HEK293 (cell line): Measurements from ENCODE around the gene KLHL17.

Source experiments
- MZF1 ChIP-seq: fragments of 450-650 bp; formaldehyde crosslinking; IDR thresholded peaks from 2 replicates; pipeline ENCODE4 v1.5.1; 2017; ENCODE audit warnings: missing biosample characterization, missing genetic modification characterization, borderline replicate concordance
- YY1 ChIP-seq: fragments of 450-650 bp; formaldehyde crosslinking; IDR thresholded peaks from 2 replicates; pipeline ENCODE4 v1.5.1; 2018; ENCODE audit warnings: missing biosample characterization, missing genetic modification characterization
- ZBTB44 ChIP-seq: fragments of 450-650 bp; IDR thresholded peaks from 2 replicates; pipeline ENCODE4 v1.5.1; 2018; ENCODE audit warnings: missing biosample characterization, mild to moderate bottlenecking, missing genetic modification characterization
- ZNF146 ChIP-seq: fragments of 450-650 bp; formaldehyde crosslinking; IDR thresholded peaks from 2 replicates; pipeline ENCODE4 v1.5.1; 2016; ENCODE audit warnings: missing biosample characterization, missing genetic modification characterization
- ZNF169 ChIP-seq: fragments of 450-650 bp; formaldehyde crosslinking; IDR thresholded peaks from 2 replicates; pipeline ENCODE4 v1.5.1; 2016; ENCODE audit warnings: missing biosample characterization, missing genetic modification characterization
- ZNF292 ChIP-seq: fragments of 450-650 bp; formaldehyde crosslinking; IDR thresholded peaks from 2 replicates; pipeline ENCODE4 v1.5.1; 2016; ENCODE audit warnings: low read depth, missing biosample characterization, missing genetic modification characterization, borderline replicate concordance
- ZNF394 ChIP-seq: fragments of 450-650 bp; formaldehyde crosslinking; IDR thresholded peaks from 2 replicates; pipeline ENCODE4 v1.5.1; 2016; ENCODE audit warnings: missing biosample characterization, missing genetic modification characterization, mild to moderate bottlenecking, moderate library complexity, borderline replicate concordance
- ZNF518A ChIP-seq: fragments of 450-650 bp; formaldehyde crosslinking; conservative IDR thresholded peaks from 2 replicates; pipeline ENCODE4 v1.5.1; 2016; ENCODE audit warnings: low read depth, missing biosample characterization, missing genetic modification characterization
- ZNF830 ChIP-seq: fragments of 450-650 bp; IDR thresholded peaks from 2 replicates; pipeline ENCODE4 v1.5.0; 2018; ENCODE audit warnings: missing biosample characterization, missing genetic modification characterization, low read depth, mild to moderate bottlenecking, moderate library complexity
- TF ChIP-seq, protein P1 (sequence below): fragments of 450-650 bp; formaldehyde crosslinking; IDR thresholded peaks from 2 replicates; pipeline ENCODE4 v1.5.1; 2016; ENCODE audit warnings: missing biosample characterization, missing genetic modification characterization
- TF ChIP-seq, protein P2 (sequence below): sonication (generic); formaldehyde crosslinking; IDR thresholded peaks from 2 replicates; pipeline ENCODE4 v1.8.1; 2022; ENCODE audit warnings: mild to moderate bottlenecking, moderate library complexity, missing genetic modification reagents
- TF ChIP-seq, protein P3 (sequence below): fragments of 450-650 bp; formaldehyde crosslinking; IDR thresholded peaks from 2 replicates; pipeline ENCODE4 v1.5.1; 2016; ENCODE audit warnings: missing biosample characterization, missing genetic modification characterization

DNA sequence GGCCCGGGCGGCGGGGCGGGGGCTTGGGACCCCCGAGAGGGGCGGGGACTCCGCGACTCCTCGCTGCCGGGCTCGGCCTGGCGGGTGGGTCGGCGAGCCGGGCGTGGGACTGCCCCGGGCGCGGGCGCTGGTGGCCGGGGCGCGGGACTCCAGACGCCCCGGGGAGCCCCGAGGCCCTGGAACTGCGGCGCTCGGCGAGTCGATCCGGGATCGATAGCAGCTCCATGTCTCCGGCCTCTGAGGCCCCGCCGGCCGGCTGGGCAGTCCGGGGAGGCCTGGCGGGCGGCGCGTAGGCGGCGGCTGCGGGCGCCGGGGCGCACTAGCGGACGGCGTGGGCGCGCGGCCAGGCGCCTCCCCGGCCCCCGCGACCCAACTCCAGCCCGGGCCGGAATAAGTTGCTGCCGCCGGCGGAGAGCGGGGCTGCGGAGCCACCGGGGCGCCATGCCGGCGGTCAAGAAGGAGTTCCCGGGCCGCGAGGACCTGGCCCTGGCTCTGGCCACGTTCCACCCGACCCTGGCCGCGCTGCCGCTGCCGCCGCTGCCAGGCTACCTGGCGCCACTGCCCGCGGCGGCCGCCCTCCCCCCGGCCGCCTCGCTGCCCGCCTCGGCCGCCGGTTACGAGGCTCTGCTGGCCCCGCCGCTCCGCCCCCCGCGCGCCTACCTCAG, 36.3 kb upstream of the KLHL17 start:
- TF ChIP-seq ZBTB44 (tag by site-specific recombination) (no peak), ZNF830 (tag by site-specific recombination) (no peak), MZF1 (tag by site-specific recombination) (no peak), ZNF518A (tag by site-specific recombination) (no peak), ZNF169 (tag by site-specific recombination) (no peak), ZNF394 (tag by site-specific recombination) (no peak), YY1 (no peak), ZNF146 (tag by site-specific recombination) (no peak), ZNF292 (tag by site-specific recombination) (no peak)
- TF ChIP-seq, protein P1, sequence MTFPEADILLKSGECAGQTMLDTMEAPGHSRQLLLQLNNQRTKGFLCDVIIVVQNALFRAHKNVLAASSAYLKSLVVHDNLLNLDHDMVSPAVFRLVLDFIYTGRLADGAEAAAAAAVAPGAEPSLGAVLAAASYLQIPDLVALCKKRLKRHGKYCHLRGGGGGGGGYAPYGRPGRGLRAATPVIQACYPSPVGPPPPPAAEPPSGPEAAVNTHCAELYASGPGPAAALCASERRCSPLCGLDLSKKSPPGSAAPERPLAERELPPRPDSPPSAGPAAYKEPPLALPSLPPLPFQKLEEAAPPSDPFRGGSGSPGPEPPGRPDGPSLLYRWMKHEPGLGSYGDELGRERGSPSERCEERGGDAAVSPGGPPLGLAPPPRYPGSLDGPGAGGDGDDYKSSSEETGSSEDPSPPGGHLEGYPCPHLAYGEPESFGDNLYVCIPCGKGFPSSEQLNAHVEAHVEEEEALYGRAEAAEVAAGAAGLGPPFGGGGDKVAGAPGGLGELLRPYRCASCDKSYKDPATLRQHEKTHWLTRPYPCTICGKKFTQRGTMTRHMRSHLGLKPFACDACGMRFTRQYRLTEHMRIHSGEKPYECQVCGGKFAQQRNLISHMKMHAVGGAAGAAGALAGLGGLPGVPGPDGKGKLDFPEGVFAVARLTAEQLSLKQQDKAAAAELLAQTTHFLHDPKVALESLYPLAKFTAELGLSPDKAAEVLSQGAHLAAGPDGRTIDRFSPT (tag by site-specific recombination) = no peak
- TF ChIP-seq, protein P2, sequence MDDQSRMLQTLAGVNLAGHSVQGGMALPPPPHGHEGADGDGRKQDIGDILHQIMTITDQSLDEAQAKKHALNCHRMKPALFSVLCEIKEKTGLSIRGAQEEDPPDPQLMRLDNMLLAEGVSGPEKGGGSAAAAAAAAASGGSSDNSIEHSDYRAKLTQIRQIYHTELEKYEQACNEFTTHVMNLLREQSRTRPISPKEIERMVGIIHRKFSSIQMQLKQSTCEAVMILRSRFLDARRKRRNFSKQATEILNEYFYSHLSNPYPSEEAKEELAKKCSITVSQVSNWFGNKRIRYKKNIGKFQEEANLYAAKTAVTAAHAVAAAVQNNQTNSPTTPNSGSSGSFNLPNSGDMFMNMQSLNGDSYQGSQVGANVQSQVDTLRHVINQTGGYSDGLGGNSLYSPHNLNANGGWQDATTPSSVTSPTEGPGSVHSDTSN = no peak
- TF ChIP-seq, protein P3, sequence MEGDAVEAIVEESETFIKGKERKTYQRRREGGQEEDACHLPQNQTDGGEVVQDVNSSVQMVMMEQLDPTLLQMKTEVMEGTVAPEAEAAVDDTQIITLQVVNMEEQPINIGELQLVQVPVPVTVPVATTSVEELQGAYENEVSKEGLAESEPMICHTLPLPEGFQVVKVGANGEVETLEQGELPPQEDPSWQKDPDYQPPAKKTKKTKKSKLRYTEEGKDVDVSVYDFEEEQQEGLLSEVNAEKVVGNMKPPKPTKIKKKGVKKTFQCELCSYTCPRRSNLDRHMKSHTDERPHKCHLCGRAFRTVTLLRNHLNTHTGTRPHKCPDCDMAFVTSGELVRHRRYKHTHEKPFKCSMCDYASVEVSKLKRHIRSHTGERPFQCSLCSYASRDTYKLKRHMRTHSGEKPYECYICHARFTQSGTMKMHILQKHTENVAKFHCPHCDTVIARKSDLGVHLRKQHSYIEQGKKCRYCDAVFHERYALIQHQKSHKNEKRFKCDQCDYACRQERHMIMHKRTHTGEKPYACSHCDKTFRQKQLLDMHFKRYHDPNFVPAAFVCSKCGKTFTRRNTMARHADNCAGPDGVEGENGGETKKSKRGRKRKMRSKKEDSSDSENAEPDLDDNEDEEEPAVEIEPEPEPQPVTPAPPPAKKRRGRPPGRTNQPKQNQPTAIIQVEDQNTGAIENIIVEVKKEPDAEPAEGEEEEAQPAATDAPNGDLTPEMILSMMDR = no peak
